ENCODE data around the gene MTCH1. TPM values are rescaled to one million over a fixed set of nuclear protein-coding genes. Genes with fewer than 3 reads are reported as not detected.
"Not testable (repeated sequence)": the region's sequence is repeated elsewhere in the genome, so short reads cannot be mapped to it uniquely, and the experiment has no call there.

MTCH1 gene
- total and polyA plus RNA-seq, 4 experiments from 2014 or later: 94.1 to 151 (median 134) TPM

DNA sequence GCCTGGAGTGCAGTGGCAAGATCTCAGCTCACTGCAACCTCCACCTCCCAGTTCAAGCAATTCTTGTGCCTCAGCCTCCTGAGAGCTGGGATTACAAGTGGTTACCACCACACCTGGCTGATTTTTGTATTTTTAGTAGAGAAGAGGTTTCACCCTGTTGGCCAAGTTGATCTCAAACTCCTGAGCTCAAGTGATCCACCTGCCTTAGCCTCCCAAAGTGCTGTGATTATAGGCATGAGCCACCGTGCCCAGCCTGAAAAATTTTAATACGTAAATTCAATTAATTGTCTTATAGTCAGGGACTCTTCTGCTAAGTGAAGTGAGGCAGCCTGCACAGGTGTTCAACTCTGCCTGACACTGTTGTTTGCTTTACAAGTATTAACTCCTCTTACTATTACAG lies 4.4 kb upstream of the MTCH1 start:
- intact Hi-C loops (cut with micrococcal nuclease); H3K4me3 Mint-ChIP-seq; H3K27me3 Mint-ChIP-seq; H3K4me3 ChIP-seq (ENCODE audit: low read length in 2 of 2); H3K9me3 Mint-ChIP-seq; H3K27ac ChIP-seq (ENCODE audit: low read depth, low read length); H3K27me3 ChIP-seq (ENCODE audit: insufficient read depth, low read length); H3K36me3 ChIP-seq (ENCODE audit: insufficient read depth, low read length); H3K9me3 ChIP-seq (ENCODE audit: control insufficient read depth in 1 of 2, low read length in 2 of 2); DNase-seq; H3K27ac Mint-ChIP-seq; H3K4me1 ChIP-seq (ENCODE audit: insufficient read depth, low read length); H3K36me3 Mint-ChIP-seq; POLR2A ChIA-PET (ENCODE audit: partially characterized antibody); CTCF ChIA-PET (ENCODE audit: partially characterized antibody): not testable (repeated sequence)
- peaks cover 5 to 15% (median 11%) of the 10 kb centered on the region in 4 donors for H3K4me1 Mint-ChIP-seq

DNA sequence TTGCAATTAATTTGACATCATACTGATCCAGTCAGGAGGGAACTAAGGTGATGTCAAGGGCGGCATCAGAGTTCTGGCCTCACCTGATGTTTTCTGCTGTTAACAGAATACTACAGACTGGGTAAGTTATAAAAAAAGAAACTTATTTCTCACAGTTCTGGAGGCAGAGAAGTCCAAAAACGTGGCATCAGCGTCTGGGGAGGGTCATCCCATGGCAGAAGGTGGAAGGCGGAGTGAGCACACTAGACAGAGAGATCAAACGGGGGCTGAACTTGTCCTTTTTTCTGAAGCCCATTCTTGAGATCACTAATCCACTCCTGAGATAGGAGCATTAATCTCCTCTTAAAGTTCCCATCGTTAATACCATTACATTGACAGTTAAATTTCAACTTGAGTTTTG lies 3.3 kb upstream of the MTCH1 start:
- Mint-ChIP-seq H3K36me3 (peaks cover 0 to 8% of the 10 kb centered on the region in 2 donors), H3K4me1 (peaks cover 5 to 15% (median 11%) of the 10 kb centered on the region in 4 donors), H3K4me3 (no peak overlapping the region), H3K27me3 (peaks cover 2% of the 10 kb centered on the region in 2 donors), H3K9me3 (peaks cover 0 to 2% (median 0%) of the 10 kb centered on the region in 8 donors), H3K27ac (peak overlapping the region in 1 of 7 donors; percentile 7)
- no peak for DNase-seq
- Histone ChIP-seq H3K9me3 (ENCODE audit: control insufficient read depth in 1 of 2, low read length in 2 of 2) (no peaks in the 10 kb centered on the region), H3K27ac (ENCODE audit: low read depth, low read length) (no peak overlapping the region), H3K27me3 (ENCODE audit: insufficient read depth, low read length) (no peaks in the 10 kb centered on the region), H3K4me3 (ENCODE audit: low read length in 2 of 2) (no peak overlapping the region), H3K36me3 (ENCODE audit: insufficient read depth, low read length) (no peaks in the 10 kb centered on the region), H3K4me1 (ENCODE audit: insufficient read depth, low read length) (peaks cover 12% of the 10 kb centered on the region)
- intact Hi-C loops (cut with micrococcal nuclease): loop anchor here (5.0 kb wide), 1 partner anchor 58 kb away; no protein-coding TSS in a partner anchor
- POLR2A ChIA-PET (ENCODE audit: partially characterized antibody): interaction anchor here (0.6 to 0.9 kb wide), 2 partner anchors 153 to 527 kb away, joined by 3 read pairs; no protein-coding TSS in a partner anchor
- CTCF ChIA-PET (ENCODE audit: partially characterized antibody): interaction anchor here (5.4 kb wide), 1 partner anchor 30 kb away, joined by 35 read pairs; no protein-coding TSS in a partner anchor

DNA sequence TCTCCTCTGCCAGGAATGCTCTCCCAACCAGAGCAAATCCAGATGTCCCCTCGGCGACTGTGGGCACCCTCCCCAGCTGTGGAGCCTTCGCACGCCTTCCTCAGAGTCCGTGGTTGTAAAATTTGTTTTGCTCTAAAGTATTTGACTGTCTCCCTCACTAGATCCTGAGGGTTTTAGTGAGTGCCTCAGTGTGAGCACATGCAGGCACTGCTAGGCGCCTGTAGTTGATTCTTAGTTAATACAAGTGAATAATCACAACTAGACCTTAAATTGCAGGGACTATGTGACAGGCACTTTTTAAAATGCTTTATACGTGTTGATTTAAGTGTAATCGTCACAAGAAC lies 680 bp upstream of the MTCH1 start:
- Histone ChIP-seq H3K4me1 (ENCODE audit: insufficient read depth, low read length) (peaks cover 35% of the 10 kb centered on the region), H3K9me3 (ENCODE audit: control insufficient read depth in 1 of 2, low read length in 2 of 2) (no peaks in the 10 kb centered on the region), H3K27ac (ENCODE audit: low read depth, low read length) (peak overlapping the region; percentile 94), H3K36me3 (ENCODE audit: insufficient read depth, low read length) (peaks cover under 1% of the 10 kb centered on the region), H3K27me3 (ENCODE audit: insufficient read depth, low read length) (no peaks in the 10 kb centered on the region), H3K4me3 (ENCODE audit: low read length in 2 of 2) (peak overlapping the region; percentile 32 to 82)
- Mint-ChIP-seq H3K4me3 (peak overlapping the region; percentile 93 to 99 (median 96)), H3K4me1 (peaks cover 12 to 25% (median 14%) of the 10 kb centered on the region in 4 donors), H3K27me3 (peaks cover 0 to 2% of the 10 kb centered on the region in 2 donors), H3K9me3 (peaks cover 0 to 2% (median 0%) of the 10 kb centered on the region in 8 donors), H3K36me3 (peaks cover 5 to 12% of the 10 kb centered on the region in 2 donors), H3K27ac (peak overlapping the region in 6 of 7 donors; percentile 92 to 98 (median 98))
- no peak for DNase-seq
- CTCF ChIA-PET (ENCODE audit: partially characterized antibody): interaction anchor here (1.1 to 5.4 kb wide), 6 partner anchors 19 to 224 kb away, joined by 3 to 35 read pairs (median 5); partner anchors contain the start of gene C6orf89
- POLR2A ChIA-PET (ENCODE audit: partially characterized antibody): interaction anchor here (0.8 to 2.4 kb wide), 25 partner anchors 10 to 390 kb away, joined by 3 to 33 read pairs (median 5); partner anchors contain the start of genes C6orf89, FGD2, PI16 and PIM1
- intact Hi-C loops (cut with micrococcal nuclease): loop anchor here (1.0 to 5.0 kb wide), 6 partner anchors 23 to 832 kb away; partner anchors contain the start of genes C6orf89 and ZFAND3

DNA sequence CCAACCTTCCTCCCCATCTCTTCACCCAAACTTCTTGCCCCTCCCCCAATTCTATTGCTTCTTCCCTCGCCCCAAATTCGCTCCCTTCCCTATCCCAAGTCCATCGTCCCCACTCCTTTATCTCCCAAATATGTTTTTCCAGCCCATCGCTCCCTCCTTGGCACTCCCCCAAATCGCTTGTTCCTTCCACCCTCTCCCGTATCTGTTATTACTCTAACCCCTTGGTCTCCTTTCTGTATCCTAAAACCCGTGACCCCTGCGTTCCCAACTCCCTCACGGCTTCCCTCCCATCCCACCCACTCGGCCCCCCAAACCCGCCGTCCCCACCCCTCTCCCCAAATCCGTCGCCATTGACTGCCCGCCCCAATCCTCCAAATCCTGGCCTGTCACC lies 584 bp downstream of the MTCH1 start:
- no peak for DNase-seq
- Histone ChIP-seq H3K27me3 (ENCODE audit: insufficient read depth, low read length) (no peaks in the 10 kb centered on the region), H3K36me3 (ENCODE audit: insufficient read depth, low read length) (peaks cover 7% of the 10 kb centered on the region), H3K9me3 (ENCODE audit: control insufficient read depth in 1 of 2, low read length in 2 of 2) (no peaks in the 10 kb centered on the region), H3K4me3 (ENCODE audit: low read length in 2 of 2) (peak overlapping the region; percentile 82 to 93), H3K4me1 (ENCODE audit: insufficient read depth, low read length) (peaks cover 48% of the 10 kb centered on the region), H3K27ac (ENCODE audit: low read depth, low read length) (peak overlapping the region; percentile 94)
- H3K4me3 Mint-ChIP-seq: no peak overlapping the region
- peaks cover 0 to 2% of the 10 kb centered on the region in 2 donors for H3K27me3 Mint-ChIP-seq
- no peak overlapping the region for H3K27ac Mint-ChIP-seq
- POLR2A ChIA-PET (ENCODE audit: partially characterized antibody): interaction anchor here (0.7 to 2.4 kb wide), 29 partner anchors 8 to 833 kb away, joined by 3 to 33 read pairs (median 5); partner anchors contain the start of genes C6orf89, PI16, PIM1 and PPIL1
- H3K4me1 Mint-ChIP-seq: peaks cover 17 to 36% (median 20%) of the 10 kb centered on the region in 4 donors
- intact Hi-C loops (cut with micrococcal nuclease): loop anchor here (5.0 kb wide), 1 partner anchor 62 kb away; no protein-coding TSS in a partner anchor
- peaks cover 0 to 2% (median 0%) of the 10 kb centered on the region in 8 donors for H3K9me3 Mint-ChIP-seq
- peaks cover 6 to 23% of the 10 kb centered on the region in 2 donors for H3K36me3 Mint-ChIP-seq
- CTCF ChIA-PET (ENCODE audit: partially characterized antibody): interaction anchor here (0.8 to 5.4 kb wide), 7 partner anchors 21 to 225 kb away, joined by 3 to 35 read pairs (median 3); partner anchors contain the start of gene C6orf89

GRCh38 chr6:36984581-36985416 lies 1.2 kb downstream of the MTCH1 start:
- ChIA-PET CTCF (ENCODE audit: partially characterized antibody) (interaction anchor here (0.7 to 5.4 kb wide), 4 partner anchors 34 to 187 kb away, joined by 3 to 35 read pairs (median 4); no protein-coding TSS in a partner anchor), POLR2A (ENCODE audit: partially characterized antibody) (interaction anchor here (0.6 to 2.4 kb wide), 11 partner anchors 8 to 187 kb away, joined by 3 to 33 read pairs (median 13); partner anchors contain the start of genes C6orf89, PI16, PIM1 and PPIL1)
- intact Hi-C loops (cut with micrococcal nuclease): loop anchor here (5.0 kb wide), 1 partner anchor 63 kb away; no protein-coding TSS in a partner anchor
- H3K9me3 Mint-ChIP-seq: peaks cover 0 to 2% (median 0%) of the 10 kb centered on the region in 8 donors
- Histone ChIP-seq H3K9me3 (ENCODE audit: control insufficient read depth in 1 of 2, low read length in 2 of 2) (no peaks in the 10 kb centered on the region), H3K4me1 (ENCODE audit: insufficient read depth, low read length) (peaks cover 48% of the 10 kb centered on the region), H3K27me3 (ENCODE audit: insufficient read depth, low read length) (no peaks in the 10 kb centered on the region), H3K4me3 (ENCODE audit: low read length in 2 of 2) (peak overlapping the region; percentile 82 to 93), H3K36me3 (ENCODE audit: insufficient read depth, low read length) (peaks cover 7% of the 10 kb centered on the region), H3K27ac (ENCODE audit: low read depth, low read length) (peak overlapping the region; percentile 94)
- no peak overlapping the region for H3K27ac Mint-ChIP-seq
- no peak overlapping the region for H3K4me3 Mint-ChIP-seq
- peaks cover 0 to 2% of the 10 kb centered on the region in 2 donors for H3K27me3 Mint-ChIP-seq
- DNase-seq: peak; percentile 51 to 86 (median 58)
- H3K4me1 Mint-ChIP-seq: peaks cover 20 to 42% (median 24%) of the 10 kb centered on the region in 4 donors
- H3K36me3 Mint-ChIP-seq: peaks cover 6 to 29% of the 10 kb centered on the region in 2 donors

DNA sequence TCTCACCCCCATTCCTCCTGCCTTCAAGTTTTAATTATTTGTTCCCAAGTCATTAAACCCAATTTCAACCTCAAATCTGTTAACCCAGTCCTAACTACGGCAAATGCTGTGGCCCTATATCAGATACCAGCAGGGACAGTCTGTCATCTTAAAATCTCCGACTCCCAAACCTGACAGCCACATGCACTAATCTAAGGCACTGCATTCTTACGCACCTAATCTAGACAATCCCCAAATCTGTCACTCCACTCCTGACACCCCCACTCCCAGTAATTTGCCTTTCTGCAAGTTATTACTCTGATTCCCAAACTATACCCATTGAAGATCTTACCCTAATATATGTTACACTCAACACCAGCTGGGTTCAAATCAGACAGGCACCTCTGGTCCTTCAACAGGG lies 2.5 kb downstream of the MTCH1 start:
- Mint-ChIP-seq H3K4me1 (peaks cover 27 to 52% (median 33%) of the 10 kb centered on the region in 4 donors), H3K4me3 (no peak overlapping the region), H3K27me3 (no peaks in the 10 kb centered on the region), H3K9me3 (no peaks in the 10 kb centered on the region), H3K36me3 (peaks cover 17 to 39% of the 10 kb centered on the region in 2 donors), H3K27ac (no peak overlapping the region)
- Histone ChIP-seq H3K27me3 (ENCODE audit: insufficient read depth, low read length) (no peaks in the 10 kb centered on the region), H3K4me3 (ENCODE audit: low read length in 2 of 2) (no peak overlapping the region), H3K4me1 (ENCODE audit: insufficient read depth, low read length) (peaks cover 48% of the 10 kb centered on the region), H3K27ac (ENCODE audit: low read depth, low read length) (peak overlapping the region; percentile 94), H3K9me3 (ENCODE audit: control insufficient read depth in 1 of 2, low read length in 2 of 2) (no peaks in the 10 kb centered on the region), H3K36me3 (ENCODE audit: insufficient read depth, low read length) (peaks cover 9% of the 10 kb centered on the region)
- CTCF ChIA-PET (ENCODE audit: partially characterized antibody): interaction anchor here (0.6 to 5.4 kb wide), 4 partner anchors 35 to 383 kb away, joined by 3 to 35 read pairs (median 15); no protein-coding TSS in a partner anchor
- intact Hi-C loops (cut with micrococcal nuclease): no loop called here
- no peak for DNase-seq
- POLR2A ChIA-PET (ENCODE audit: partially characterized antibody): interaction anchor here (1.6 kb wide), 1 partner anchor 27 kb away, joined by 5 read pairs; no protein-coding TSS in a partner anchor
